Stimulated activated CD8-positive, alpha-beta memory T cell treated with anti-CD3 and anti-CD28 coated beads, Interleukin-12 subunit alpha, Interleukin-12 subunit beta, amount 100 ng/mL, for 1 hour (primary cell): ENCODE measurements around the gene PELI2.

Experiments used
- DNase-seq: peaks from one replicate; pipeline ENCODE4 v3.0.0-alpha.2; 2020; ENCODE audit warnings: low read depth

PELI2 gene

GRCh38 chr14:56206596-56206995, 88.4 kb downstream of the PELI2 start:
- DNase-seq = no peak

GRCh38 chr14:56207626-56208292, 89.5 kb downstream of the PELI2 start:
- DNase-seq = no peak

- DNase-seq = no peak
These were observed 90.3 kb downstream of the PELI2 start for GRCh38 chr14:56208520-56208919.

- no peak for DNase-seq
These were observed 92.4 kb downstream of the PELI2 start for GRCh38 chr14:56210571-56210970.

GRCh38 chr14:56211084-56211483, 92.9 kb downstream of the PELI2 start:
- DNase-seq = no peak

GRCh38 chr14:56211844-56212243, 93.6 kb downstream of the PELI2 start:
- DNase-seq = no peak

GRCh38 chr14:56212521-56212920, 94.3 kb downstream of the PELI2 start:
- no peak for DNase-seq

GRCh38 chr14:56213306-56213705, 95.1 kb downstream of the PELI2 start:
- DNase-seq = no peak

- DNase-seq = no peak
These were observed 97.0 kb downstream of the PELI2 start for GRCh38 chr14:56215180-56215579.

- DNase-seq = no peak
These were observed 98.6 kb downstream of the PELI2 start for GRCh38 chr14:56216626-56217379.

GRCh38 chr14:56217380-56218045, 99.3 kb downstream of the PELI2 start:
- DNase-seq = no peak

- no peak for DNase-seq
These were observed 101.6 kb downstream of the PELI2 start for GRCh38 chr14:56219666-56220413.

- DNase-seq = no peak
These were observed 103.3 kb downstream of the PELI2 start for GRCh38 chr14:56221382-56222128.

GRCh38 chr14:56224229-56224628, 106.0 kb downstream of the PELI2 start:
- no peak for DNase-seq

GRCh38 chr14:56224691-56225681, 106.8 kb downstream of the PELI2 start:
- DNase-seq = no peak

- no peak for DNase-seq
These were observed 117.2 kb downstream of the PELI2 start for GRCh38 chr14:56235388-56235787.

GRCh38 chr14:56237398-56237797, 119.2 kb downstream of the PELI2 start:
- DNase-seq = no peak

- no peak for DNase-seq
These were observed 123.2 kb downstream of the PELI2 start for GRCh38 chr14:56241461-56241860.

GRCh38 chr14:56243110-56243509, 124.9 kb downstream of the PELI2 start:
- no peak for DNase-seq

GRCh38 chr14:56244138-56244789, 126.1 kb downstream of the PELI2 start:
- DNase-seq = no peak
